Lower leg skin (tissue), 3 donors: ENCODE measurements around the gene DHX30.

Experiments used
- POLR2A ChIP-seq, 2 donors: fragments of 450-650 bp; IDR thresholded peaks; one replicate each; pipeline ENCODE4 v1.6.1; 2016 to 2017; ENCODE audit warnings: antibody characterized with exemption in 2 of 2, mild to moderate bottlenecking in 1 of 2, moderate library complexity in 1 of 2
- TF ChIP-seq, protein P1 (sequence below), 3 donors: fragments of 450-650 bp; IDR thresholded peaks; one replicate each; pipeline ENCODE4 v1.5.1; 2016; ENCODE audit warnings: antibody characterized with exemption in 3 of 3, mild to moderate bottlenecking in 3 of 3, moderate library complexity in 2 of 3

DNA sequence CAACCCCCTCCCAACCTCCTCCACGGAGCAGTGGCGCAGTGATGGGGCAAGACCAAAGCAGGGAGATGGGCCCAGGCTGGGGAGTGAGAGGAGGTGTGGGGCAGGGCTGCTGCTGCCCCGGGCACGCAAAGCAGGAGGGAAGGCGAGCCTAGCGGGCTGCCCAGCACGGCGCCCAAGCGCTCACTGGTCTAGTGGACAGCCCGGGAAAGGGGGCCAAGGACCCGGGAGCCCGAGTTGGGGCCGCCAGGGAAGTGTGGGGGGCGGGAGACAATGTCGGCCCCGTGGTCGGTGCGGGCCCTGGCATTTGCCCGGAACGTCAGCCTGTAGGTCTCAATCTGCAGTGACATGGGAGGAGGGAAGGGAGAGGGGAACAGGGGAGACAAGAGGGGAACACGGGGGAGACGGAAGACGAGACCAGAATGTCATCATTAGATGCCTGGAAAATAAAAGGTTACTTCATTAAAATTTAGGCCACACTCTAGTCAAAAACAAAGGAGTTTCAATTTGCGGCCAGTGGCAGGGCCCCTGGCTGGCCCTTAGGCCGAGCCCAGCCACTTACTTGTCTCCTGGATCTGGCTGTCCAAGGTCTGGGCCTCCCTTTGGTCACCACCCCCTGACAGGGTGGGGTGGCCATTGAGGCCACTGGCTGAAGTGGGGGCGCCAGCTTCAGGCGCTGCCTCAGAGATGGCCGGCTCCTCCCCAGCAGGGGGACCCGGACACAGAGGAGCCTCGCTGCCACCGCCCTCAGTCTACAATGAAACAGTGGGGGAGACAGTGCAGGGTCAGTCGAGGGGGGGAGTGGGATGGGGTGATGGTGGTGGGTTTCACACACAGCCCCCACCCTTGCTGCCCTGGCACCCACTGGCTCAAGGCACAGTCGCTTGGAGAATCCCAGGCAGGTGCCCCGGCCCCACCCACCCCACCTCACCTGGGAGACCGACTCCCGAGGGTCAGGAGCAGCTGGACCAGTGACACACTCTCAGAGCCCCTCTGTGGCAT, 50.0 kb downstream of the DHX30 start:
- TF ChIP-seq, protein P1, sequence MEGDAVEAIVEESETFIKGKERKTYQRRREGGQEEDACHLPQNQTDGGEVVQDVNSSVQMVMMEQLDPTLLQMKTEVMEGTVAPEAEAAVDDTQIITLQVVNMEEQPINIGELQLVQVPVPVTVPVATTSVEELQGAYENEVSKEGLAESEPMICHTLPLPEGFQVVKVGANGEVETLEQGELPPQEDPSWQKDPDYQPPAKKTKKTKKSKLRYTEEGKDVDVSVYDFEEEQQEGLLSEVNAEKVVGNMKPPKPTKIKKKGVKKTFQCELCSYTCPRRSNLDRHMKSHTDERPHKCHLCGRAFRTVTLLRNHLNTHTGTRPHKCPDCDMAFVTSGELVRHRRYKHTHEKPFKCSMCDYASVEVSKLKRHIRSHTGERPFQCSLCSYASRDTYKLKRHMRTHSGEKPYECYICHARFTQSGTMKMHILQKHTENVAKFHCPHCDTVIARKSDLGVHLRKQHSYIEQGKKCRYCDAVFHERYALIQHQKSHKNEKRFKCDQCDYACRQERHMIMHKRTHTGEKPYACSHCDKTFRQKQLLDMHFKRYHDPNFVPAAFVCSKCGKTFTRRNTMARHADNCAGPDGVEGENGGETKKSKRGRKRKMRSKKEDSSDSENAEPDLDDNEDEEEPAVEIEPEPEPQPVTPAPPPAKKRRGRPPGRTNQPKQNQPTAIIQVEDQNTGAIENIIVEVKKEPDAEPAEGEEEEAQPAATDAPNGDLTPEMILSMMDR (IDR thresholded peaks at IDR 0.05): no peak
- TF ChIP-seq POLR2A (IDR thresholded peaks at IDR 0.05): no peak
